ENCODE measurements around the gene SCAMP1. TPM values are rescaled to one million over a fixed set of nuclear protein-coding genes. Genes with fewer than 3 reads are reported as not detected.
A peak's percentile ranks its signal among the peaks of the same experiment; 100 is the strongest.

SCAMP1 gene
- total RNA-seq, 1 donor from 2014 or later, result 77.3 TPM

GRCh38 chr5:78514427-78515330 is 154.3 kb downstream of the SCAMP1 start:
- no peak for DNase-seq

- DNase-seq, result no peak
Measured at GRCh38 chr5:78515670-78516069, 155.3 kb downstream of the SCAMP1 start.

DNA sequence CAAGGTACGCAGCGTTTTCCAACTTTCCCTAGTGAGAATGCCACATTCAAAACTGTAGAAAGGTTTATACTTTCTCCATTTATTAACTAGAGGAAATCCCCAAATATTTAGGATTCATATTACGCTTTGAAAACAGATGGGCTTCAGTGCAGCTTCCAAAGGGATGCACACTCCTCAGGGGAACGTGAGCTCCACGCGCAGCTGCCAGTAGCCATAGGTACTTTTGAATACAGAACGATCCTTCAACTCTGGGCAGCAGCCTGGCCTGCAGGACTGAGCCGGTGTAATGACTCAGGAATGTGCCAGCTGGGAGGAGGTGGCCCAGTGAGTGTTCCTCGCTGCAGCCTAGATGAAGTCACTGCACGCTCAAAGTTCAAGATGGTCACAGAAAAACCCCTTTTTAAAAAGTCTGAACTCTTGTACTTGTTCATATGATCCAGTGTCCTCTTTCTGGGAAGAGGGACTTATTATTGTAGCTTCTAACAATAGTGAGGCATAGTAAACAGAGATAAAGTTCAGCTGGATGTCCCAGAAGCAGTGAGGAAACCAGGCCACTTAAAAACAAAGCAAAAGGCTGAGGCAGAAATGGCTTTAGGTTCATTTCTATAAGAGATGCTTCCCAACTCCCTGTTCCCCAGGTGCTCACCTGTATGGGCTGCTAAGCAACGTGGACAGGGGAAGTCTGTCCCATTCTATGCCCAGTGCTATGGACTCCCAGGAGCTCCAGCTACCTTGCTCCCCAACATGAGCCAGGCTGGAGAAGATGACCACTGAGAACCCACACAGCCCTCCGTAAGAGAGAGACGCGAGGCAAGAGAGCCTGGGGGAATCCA is 158.2 kb downstream of the SCAMP1 start:
- DNase-seq, result peak; percentile 92

- no peak for DNase-seq
Measured at GRCh38 chr5:78519198-78519941, 159.0 kb downstream of the SCAMP1 start.

DNA sequence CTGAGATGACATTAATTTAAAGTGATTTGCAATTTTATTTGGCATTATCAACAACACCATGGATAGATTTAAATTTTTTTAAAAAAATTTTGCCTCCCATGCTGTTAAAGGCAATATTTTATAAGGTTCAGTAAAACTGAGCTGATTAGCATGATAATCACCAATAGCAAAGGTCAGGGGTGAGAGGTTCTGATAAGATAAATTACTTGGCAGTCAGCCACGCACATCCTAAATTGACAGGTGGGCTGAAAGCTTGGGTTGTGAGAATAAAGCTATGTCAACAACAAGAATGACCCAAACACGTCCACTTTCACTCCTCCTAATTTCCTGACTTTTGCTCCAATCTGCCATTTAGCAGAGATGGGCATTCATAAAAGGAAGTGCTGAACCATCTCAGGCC is 161.0 kb downstream of the SCAMP1 start:
- DNase-seq, result no peak

DNA sequence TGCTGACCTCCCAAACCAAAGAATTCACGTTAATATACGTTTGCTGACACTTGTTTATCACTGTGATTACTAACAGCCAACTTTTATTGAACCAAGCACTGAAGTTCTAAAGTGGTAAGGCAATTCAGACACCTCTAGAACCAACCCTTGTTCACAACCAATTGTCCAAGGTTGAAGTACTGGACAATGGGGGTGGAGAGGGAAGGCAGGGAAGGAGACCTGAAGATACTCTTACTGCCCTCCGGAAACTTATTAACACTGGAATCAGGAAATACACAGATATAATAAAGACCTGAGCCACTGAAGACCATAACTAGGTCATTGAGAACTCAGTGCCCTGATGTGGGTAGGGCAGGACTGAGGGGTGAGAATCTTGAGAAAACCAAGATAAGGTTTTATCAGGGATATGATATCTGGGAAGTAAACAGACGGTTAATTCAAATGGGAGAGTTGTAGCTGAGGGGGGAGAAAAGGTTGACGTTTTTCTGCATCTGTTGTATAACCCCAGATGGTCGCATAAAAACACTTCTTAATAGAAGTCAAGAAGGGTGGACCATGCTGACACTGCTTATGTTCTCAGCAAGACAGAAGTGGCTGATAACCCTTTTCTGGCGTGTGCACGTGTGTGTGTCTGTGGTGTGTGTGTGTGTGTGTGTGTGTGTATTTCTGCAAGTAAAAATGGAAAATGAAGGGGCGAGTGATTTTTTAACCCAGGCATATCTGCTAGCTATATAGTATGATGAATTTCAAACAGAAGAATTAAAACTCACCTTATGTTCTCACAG is 162.3 kb downstream of the SCAMP1 start:
- peak; percentile 32 for DNase-seq

DNA sequence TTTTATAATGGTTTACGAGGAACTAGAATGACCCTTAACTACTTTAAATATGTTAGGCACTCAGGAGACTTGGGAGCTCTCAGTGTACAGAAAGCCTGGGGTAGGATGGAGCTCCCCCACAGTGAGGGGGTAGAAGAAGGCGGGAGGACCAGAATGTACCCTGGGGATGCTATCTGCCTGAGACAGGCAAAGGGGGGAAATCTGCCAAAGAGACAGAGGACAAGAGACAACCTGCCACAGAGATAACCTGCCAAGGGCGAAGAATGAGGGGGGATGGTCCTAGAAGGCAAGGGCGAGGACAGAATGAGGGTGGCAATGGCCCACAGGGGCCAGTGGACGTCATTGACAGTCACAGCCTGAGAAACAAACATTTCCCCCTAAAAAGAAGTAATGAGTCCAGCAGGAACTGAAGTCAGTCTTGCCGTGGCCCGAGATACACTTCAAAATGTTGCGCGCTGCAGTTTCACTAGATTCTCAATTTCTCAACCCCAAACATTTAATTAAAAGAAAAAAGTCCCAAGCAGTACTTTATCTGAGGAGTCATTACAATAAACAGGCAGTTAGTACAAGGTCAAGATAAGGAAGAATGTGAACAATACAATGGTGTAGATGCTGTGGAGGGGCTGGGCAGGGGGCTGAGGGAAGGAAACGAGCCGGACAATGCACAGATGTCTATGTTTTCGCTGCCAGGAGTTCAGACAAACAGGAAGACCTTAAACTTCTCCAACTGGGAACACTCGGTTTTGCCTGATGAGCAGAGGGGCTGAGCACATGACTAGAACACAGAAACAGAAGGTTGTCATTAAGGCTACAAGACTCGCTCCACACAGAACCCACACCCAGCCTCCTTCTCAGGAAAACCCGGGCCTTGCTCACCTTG is 163.1 kb downstream of the SCAMP1 start:
- DNase-seq, result peak; percentile 97

DNA sequence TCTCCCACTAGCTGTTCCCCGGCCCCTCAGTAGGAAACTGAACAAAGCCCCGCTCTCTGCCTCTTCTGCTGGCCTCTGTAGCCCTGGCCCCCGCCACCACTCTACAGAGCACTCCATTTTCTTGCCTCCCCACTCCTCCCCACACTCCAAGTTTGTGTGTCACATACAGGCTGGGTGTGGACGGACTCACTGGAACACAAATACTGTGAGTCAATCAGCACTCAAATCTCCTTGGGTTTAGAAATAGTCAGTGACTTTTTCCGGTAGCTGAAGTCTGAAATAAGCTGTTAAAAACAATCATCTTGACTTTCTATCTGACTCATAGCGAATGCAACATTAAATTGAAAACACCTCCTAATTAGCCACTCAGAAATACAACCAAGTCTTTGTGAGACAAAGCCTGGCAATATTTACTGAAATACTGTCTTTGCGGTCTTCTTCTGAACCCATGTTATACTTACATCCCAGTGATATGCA is 165.7 kb downstream of the SCAMP1 start:
- peak; percentile 93 for DNase-seq

DNA sequence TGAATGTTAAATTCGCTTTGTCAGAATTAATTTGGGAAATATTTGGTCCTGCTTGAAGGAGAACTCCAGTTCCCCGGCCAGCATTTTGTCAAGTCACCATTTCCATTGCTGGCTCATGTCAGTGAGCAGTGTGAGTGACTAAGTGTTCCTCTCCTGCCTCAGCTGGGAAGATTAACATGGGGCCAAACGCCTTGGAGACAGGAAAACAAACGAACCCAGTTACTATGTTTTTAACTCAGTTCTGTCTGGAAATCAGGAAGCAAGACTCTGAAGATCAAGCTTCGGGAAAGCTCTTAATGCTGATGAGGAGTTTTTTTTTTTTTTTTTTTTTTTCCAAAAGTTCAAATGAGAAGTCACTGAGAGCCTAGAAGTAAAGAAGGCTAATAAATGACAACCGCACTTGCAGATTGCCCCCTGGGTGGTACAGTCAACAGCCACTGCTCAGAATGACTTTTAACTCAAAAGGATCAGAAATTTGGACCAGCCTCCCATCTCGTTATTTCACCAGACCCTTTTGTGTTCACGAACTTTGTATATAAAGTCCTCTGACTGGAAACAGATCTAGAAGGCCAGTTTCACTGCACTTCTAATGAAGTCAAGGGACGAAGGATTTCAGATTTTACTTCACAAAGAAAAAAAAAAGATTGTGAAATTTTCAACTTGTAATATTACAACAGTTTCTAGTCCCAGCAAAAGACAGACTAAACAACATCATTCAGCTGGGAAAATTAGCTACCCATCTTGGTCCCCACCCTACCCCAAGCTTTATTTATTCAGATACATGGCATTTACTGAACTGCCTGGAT is 166.8 kb downstream of the SCAMP1 start:
- peak; percentile 99 for DNase-seq

DNA sequence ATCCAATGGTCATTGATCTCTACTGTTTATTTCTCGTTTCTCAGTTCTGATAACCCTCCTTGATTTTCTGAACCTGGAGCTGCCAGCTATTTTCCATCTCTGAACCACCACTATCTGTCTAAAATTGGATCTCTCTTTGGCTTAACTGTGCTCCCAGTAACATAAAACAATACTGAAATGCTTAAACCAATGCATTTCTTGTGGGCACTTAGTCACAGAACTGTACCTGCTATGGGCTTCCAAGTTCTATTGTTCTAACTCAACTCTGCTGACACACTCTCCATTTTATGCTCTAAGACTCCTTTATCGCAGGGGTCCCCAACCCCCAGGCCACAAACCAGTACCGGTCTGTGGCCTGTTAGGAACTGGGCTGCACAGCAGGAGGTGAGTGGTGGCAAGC is 167.5 kb downstream of the SCAMP1 start:
- DNase-seq, result peak; percentile 48

Other genes starting within 250 kb of the SCAMP1 start
- gene AP3B1, start 65.9 kb upstream of the SCAMP1 start, total RNA-seq, result 41.2 and 63.2 TPM in 2 replicates